ENCODE measurements around the gene RETSAT.
"Not testable (repeated sequence)": the region's sequence is repeated elsewhere in the genome, so short reads cannot be mapped to it uniquely, and the experiment has no call there.

Gene RETSAT

DNA sequence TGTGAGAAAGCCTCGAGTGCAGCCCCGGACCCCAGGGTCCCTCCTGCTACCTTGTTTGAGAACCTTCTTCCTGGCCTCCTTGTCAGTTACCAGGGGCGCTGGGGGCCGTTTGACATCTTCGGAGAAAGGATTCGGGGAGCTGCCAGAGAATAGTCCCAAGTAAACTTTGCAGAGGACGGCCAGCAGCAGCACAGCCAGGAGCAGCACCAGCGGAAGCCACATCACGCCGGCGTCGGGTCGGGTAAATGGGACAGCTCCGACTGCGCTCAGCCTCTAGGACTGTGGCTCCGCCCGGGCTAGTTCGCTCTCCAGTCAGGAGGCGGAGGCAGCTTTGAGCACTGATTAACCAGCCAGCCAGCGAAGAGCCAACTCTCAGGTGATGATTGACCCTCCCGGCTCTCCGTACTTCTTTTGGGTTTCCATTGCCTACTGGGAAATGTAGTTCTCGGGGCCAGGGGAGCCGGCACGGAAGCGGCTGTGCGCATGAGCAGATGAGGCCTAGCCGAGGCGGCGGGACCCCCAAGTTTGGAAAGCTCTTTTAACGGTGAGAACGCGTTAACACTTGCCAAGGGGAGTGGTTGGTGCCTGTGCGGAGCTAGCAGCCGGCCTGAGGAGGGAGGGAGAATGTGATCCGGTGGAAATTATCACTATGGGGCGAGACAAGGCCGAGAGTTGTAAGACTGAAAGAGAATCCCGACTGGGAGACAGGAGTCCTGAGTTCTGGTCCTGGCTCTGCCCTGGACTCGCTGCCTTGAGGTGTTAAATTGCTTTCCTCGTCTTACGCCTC, at the start of gene RETSAT, which contains the start of gene ELMOD3:
RETSAT (minus strand) TSS at position 243 of the 787 bp plus-strand sequence; CDS start at position 222, 21 bp downstream.
ELMOD3 (plus strand) TSS at position 484 of the 787 bp plus-strand sequence. CDS start 2,430 bp downstream, outside the sequence.
- peak; percentile 99 for DNase-seq (ENCODE audit: low spot score)

GRCh38 chr2:85401844-85402243, 47.5 kb upstream of the RETSAT start:
- DNase-seq (ENCODE audit: low spot score) = no peak

DNA sequence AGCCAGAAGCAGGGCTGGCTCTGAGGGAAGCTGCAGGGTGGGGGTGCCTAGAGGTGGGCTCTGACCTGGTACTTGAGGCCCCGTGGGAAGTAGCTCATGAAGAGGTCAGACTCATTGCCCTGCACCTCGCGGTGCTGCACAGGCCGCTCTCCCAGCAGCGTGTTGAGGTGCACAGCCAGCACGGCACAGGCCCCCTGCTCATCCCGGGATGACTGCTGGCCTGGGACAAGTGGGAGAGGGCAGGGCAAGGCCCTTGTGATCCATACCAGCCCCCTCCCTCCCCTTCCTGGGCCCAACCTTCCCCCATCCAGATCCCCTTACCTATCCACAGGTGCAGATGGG, 47.1 kb upstream of the RETSAT start:
- no peak for DNase-seq (ENCODE audit: low spot score)

DNA sequence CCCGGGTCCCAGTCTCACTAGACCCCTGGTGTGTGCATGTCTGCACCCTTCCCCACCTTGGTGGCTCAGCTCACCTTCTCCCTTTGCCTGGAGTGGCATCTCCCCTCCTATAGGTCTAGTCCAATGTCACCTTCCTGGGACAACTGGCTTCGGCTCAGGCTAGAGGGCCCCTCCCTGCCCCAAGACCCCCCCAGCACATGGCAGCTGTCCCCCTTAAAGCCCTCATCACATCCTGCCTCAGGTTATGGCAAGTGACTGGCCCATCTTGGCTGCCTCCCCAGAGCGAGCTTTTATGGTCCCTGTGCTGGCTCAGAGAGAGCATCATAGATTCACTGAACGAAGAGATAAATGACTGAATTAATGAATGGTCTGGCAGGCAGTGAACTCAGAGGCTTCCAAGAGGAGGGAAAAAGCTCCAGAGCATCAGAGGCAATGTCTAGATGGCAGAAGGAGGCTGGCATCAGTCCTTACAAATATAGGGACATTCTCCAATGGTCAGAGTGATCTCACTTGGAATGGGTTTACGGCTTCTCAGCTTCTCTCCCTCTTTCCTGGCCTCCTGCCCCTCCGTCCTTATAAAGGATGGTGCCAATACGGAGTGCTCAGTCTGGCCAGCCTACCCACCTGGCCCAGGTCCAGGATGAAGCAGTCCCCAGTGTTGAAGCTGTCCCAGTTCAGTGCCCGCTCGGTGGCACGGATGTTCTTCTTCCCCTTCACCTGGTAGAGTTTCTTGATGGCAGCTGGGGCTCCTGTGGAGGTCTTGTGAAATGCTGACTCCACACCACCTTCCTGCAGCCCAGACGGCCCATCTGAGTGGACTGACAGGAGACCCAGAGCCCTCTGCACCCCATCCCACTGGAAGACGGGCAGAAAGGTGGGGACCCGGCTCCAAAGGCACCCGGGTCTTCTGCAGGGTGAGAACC, 46.5 kb upstream of the RETSAT start:
- DNase-seq (ENCODE audit: low spot score) = no peak

DNA sequence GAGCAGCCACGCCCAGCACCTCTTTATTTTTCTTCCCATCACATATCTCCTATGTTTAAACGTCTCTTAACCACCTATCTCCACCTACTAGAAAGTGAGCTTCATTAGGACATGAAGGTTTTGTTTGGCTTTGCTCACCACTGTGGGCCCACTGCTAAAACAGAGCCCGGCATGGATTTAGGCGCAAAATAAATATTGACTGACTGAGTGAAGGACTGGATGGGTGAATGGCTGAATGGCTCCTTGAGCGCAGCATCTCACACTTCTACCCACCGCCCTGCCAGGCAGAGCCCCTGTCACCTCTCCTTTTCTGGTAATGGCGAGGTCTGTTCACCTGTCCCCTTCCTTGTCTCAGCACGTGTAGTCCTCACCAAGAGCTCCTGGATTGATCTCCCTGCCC, 45.7 kb upstream of the RETSAT start:
- DNase-seq (ENCODE audit: low spot score) = no peak

DNA sequence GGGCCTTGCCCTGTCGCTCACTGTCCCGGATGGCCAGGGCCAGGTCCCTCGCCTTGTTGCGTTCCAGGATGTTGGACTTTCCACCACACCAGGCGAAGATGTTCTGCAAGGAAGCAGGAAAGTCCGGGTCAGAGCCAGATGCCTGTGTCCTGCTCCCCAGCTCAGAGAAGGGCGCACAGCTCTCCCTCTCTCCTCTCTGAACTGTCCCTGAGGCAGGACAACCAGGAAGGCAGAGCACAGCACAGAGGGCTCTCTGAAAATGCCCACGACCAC, 44.8 kb upstream of the RETSAT start:
- no peak for DNase-seq (ENCODE audit: low spot score)

GRCh38 chr2:85398426-85399182, 44.3 kb upstream of the RETSAT start:
- no peak for DNase-seq (ENCODE audit: low spot score)

- DNase-seq (ENCODE audit: low spot score) = no peak
Measured at GRCh38 chr2:85397925-85398331, 43.6 kb upstream of the RETSAT start.

DNA sequence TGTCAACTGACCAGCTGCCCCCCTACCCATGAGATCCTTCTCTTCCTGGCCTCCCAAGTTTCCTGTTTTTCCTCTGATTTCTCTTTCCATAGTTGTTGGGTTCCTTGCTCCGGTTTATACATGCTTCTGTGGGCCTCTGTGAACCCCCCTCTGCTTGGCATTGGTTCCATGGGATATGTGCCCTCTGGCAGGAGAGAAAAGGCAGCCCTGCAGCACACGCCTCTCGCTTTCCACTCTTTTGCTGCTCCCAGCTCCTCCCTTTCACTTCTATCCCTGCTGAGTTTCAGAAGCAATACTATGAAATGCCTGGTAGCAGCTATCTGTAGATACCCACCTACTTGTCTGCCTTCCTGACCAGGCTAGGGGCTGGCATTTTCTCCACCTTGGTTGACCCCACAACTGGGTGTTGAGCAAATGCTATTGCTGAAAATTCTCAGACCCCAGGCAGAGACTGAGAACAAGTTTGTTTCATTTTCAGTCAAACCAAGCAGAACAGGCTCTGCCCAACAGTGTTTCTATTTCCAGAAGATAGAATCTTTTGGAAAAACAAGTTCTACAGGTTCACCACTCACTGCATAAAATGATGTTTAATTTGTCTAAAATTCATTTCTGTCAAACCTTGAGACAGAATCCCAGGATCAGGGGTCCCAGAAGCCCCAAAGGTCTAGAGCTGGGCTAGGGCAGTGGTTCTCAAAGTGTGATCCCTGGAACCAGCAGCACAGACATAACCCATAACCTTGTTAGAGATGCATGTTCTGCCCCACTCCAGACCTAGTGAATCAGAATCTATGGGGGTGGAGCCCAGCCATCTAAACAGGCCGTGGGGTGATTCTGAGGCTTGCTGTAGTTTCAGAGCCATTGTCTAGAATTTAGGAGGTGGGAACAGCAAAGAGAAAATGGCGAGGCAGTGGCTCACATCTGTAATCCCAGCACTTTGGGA, 42.5 kb upstream of the RETSAT start:
- DNase-seq (ENCODE audit: low spot score) = no peak

DNA sequence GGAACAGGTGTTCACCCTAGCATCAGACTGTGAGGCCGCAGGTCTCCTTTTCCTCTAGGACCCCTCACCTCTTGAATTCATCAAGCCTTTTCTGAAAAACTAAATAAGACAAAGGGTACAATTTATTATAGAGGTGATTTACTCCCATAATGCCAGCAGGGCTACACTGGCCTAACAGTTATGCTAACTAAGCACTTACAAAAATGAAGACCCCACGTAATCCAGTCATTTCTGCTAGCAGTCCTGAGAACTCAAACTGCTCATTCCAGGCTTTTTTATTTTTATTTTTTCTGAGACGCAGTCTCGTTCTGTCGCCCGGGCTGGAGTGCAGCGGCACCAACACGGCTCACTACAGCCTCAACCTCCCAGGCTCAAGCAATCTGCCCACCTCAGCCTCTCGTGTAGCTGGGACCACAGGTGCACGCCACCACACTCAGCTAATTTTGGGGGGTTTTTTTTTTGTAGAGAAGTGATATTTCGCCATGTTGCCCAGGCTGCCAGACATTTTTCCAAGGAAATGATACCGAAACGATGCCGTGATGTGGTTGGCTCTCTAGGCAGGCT, 41.7 kb upstream of the RETSAT start:
- no peak for DNase-seq (ENCODE audit: low spot score)

DNA sequence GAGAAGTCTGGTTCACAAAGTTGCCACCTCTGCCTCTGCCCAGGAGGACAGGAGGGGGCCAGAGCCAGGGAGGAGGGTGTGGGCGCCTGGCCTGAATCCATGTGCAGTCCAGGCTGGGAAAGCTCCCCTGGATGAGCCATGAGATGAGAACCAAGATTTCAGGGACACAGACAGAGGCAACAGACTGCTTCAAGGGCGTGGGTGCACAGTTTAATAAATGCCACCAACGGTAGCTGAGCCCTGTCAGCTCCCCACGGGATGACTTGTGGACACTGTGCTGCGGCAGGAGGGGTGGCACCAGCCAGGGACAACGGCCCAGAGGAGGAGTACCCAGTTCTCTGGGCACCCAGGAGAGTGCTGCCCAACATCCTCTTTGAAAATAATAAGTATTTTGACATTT, 40.6 kb upstream of the RETSAT start:
- DNase-seq (ENCODE audit: low spot score) = no peak

- DNase-seq (ENCODE audit: low spot score) = no peak
Measured at GRCh38 chr2:85394261-85394681, 39.9 kb upstream of the RETSAT start.

DNA sequence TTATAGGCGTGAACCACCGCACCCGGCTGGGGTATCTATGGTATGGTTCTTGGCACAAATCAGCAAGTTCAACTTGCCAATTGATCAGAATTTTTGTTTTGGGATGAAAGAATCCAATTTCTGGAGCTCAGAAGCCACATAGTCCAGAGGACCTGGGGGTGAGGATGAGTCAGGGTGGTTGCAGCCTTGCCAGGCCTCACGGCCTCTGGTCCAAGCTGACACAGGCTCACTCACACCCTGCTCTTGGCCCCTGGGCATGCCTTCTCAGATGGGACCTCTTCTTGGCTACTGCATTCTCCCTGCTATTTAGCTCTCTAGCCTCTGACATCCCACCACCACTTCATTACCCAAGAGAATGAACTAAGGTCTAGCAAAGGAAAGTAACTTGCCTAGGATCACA, 39.5 kb upstream of the RETSAT start:
- DNase-seq (ENCODE audit: low spot score) = no peak

DNA sequence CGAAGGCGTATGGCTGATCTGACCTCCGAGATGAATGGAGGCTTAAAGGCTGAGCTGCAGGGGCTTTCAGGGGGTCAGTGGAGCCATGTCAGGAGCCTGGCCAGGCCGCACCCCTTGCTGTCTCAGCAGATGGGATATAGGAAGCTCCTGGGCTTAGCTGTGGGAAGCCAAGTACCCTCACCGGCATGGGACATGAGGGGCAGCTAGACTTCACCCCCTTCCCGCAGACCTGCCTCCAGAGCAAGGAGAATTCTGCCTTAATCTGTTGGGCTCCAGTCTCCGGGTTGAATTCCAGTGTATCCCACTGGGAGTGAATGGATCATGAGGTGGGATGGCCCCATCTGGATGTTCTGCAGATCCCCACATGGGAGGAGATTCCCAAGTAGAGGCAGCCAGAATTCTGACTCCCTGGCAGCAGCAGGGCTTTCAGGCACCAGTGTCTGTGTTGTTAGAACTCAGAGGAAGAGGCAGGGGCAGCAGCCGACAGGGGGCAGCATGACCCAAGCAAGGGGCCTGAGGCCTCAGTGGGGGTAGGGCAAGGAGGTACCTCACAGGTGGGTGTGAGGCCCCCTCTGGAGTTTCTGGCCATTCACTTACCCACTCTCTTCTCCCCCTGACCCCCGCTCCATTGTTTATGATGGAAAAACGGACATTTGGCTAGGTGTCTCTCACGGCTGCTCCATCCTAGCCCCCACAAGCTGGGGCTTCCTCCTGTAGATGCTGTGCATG, 36.8 kb upstream of the RETSAT start:
- DNase-seq (ENCODE audit: low spot score) = peak; percentile 76

DNA sequence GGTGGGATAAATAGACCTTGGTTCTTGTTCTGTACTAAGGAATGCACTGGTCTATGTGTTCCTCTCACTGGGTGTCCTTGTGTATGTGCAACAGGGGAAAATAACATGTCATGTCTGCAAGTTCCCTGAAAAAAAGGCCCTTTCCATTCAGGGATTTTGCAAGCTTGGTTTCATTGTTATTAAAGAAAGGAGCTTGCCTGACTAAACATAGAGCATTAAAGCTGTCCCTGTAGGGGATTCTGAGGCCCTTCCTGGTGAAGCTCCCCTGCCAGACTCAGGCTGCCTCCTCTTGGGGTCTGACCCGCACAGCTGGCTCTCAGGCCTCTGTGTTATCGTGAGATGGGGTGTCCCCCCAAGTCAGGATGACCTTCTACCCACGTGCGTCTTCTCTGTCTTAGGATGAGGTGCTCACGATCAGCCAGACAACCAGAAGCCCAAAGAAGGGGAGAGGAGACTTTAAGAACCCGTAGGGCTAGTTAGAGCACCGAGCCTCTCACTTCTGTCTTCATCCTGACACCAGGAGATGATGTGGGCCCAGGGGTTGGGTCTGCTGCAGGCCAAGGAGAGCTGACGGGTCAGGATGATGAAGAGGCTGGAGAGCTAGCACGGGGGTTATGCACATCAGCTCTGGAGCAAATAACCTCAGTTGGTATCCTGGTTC, 34.7 kb upstream of the RETSAT start:
- DNase-seq (ENCODE audit: low spot score) = no peak

DNA sequence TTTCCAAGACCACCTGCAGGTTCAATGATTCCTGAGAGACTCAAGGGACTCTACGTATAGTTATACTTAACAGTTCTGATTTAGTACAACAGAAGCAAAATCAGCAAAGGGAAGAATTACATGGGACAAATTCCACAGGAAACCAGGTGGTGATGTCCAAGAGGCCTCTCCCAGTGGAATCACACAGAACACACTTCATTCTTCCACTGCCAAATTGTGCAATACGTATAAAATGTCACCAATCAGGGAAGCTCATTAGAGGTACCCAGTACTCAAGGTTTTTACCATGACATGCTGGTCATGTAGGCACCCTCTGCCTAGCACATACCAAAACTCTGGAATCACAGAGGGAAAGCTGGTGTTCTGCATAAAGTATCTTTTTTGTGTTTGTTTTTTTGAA, 33.4 kb upstream of the RETSAT start:
- DNase-seq (ENCODE audit: low spot score) = no peak

DNA sequence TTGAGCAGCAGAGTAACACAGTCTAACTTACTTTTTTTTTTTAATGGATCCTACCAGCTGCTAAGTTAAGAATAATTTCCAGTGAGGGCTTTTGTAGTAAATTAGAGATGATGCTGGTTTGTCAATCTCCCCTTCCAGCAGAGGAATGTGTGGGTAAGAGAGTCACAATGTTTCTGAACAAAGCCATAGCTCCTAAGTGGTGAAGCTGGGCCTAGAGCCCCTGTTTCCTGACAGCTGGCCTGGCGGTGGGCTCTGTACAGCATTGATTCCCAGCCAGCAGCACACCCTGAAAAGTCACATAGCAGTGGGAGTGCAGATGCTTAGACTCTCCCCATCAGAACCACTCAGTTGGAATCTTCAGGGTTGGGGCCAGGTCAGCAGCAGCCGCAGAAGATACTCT, 31.4 kb upstream of the RETSAT start:
- DNase-seq (ENCODE audit: low spot score) = no peak

DNA sequence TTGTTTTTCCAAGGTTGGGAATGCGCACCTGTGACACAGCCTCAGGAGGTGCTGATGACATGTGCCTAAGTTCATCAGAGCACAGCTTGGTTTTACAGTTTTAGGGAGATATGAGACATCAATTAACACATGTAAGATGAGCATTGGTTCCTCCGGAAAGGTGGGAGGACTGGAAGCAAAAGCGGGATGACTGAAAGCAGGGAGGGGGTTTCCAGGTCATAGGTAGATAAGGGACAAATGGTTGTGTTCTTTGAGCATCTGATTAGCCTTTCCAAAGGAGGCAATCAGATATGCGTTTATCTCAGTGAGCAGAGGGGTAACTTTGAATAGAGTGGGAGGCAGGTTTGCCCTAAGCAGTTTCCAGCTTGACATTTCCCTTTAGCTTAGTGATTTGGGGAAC, 29.5 kb upstream of the RETSAT start:
- DNase-seq (ENCODE audit: low spot score) = no peak

DNA sequence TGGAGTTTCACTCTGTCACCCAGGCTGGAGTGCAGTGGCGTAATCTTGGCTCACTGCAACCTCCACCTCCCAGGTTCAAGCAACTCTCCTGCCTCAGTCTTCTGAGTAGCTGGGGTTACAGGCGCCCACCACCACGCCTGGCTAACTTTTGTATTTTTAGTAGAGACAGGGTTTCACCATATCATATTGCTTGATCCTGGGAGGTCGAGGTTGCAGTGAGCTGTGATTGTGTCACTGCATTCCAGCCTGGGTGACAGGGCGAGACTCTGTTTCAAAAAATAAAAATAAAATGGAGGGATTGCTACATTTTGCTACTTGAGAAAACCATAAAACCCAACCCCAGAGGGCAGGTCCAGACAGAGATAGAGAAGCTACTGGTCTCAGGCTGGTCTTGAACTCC, 28.8 kb upstream of the RETSAT start:
- DNase-seq (ENCODE audit: low spot score) = not testable (repeated sequence)

DNA sequence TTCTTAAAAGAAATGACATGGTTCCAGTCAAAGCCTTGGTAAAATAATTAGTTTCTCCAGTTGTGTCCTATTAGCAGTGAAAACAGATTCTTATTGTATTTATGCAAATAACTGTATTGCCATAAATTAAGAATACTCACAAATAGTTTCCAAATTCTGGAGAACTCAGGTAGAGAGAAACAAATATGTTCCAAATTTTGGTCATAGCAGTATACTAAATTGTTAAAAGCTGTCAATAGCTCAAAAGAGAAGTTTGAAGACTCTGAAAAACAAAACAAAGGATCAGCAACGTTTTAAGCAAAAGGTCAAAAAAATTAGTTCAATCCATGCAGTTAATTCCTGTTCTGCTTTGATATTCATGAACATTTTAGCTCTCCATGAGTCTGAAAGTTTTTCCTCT, 25.7 kb upstream of the RETSAT start:
- peak; percentile 19 for DNase-seq (ENCODE audit: low spot score)
